HepG2 (cell line): ENCODE data around the gene SPATA33. TPM values are rescaled to one million over a fixed set of nuclear protein-coding genes. Genes with fewer than 3 reads are reported as not detected.
A peak's percentile ranks its signal among the peaks of the same experiment; 100 is the strongest.

Experiments used
- HDAC6 ChIP-seq: fragments of 200-600 bp; sonication (generic); IDR thresholded peaks from 2 replicates; pipeline ENCODE4 v1.7.0; 2017; ENCODE audit warnings: mild to moderate bottlenecking, antibody characterized with exemption, low read length, low read depth
- HMG20A ChIP-seq: IDR thresholded peaks from 2 replicates; pipeline ENCODE4 v1.6.1; 2016; ENCODE audit warnings: borderline replicate concordance
- KAT7 ChIP-seq: IDR thresholded peaks from 2 replicates; pipeline ENCODE4 v1.6.1; 2018; ENCODE audit warnings: borderline replicate concordance, missing compliant biosample characterization
- MXD4 ChIP-seq: IDR thresholded peaks from 2 replicates; pipeline ENCODE4 v1.6.1; 2016; ENCODE audit warnings: mild to moderate bottlenecking, missing biosample characterization, missing genetic modification reagents
- SUZ12 ChIP-seq: fragments of 150-350 bp; IDR thresholded peaks from 2 replicates; pipeline ENCODE4 v1.6.1; 2014; ENCODE audit warnings: low read depth, low read length
- TSC22D2 ChIP-seq: sonication (generic); formaldehyde crosslinking; IDR thresholded peaks from 2 replicates; pipeline ENCODE4 v1.5.1; 2020; ENCODE audit warnings: missing genetic modification reagents, mild to moderate bottlenecking, borderline replicate concordance
- ZBTB3 ChIP-seq: sonication (generic); formaldehyde crosslinking; IDR thresholded peaks from 2 replicates; pipeline ENCODE4 v1.4.0; 2020; ENCODE audit warnings: low read depth, mild to moderate bottlenecking, moderate library complexity, missing genetic modification reagents, borderline replicate concordance
- ZFP36L1 ChIP-seq: sonication (generic); formaldehyde crosslinking; IDR thresholded peaks from 2 replicates; pipeline ENCODE4 v1.8.0; 2022; ENCODE audit warnings: mild to moderate bottlenecking, missing genetic modification reagents, moderate library complexity
- ZNF44 ChIP-seq: sonication (generic); formaldehyde crosslinking; IDR thresholded peaks from 2 replicates; pipeline ENCODE4 v1.5.1; 2020; ENCODE audit warnings: mild to moderate bottlenecking, missing genetic modification reagents
- ZNF564 ChIP-seq: sonication (generic); formaldehyde crosslinking; IDR thresholded peaks from 2 replicates; pipeline ENCODE4 v1.8.1; 2023; ENCODE audit warnings: mild to moderate bottlenecking, missing genetic modification reagents
- ZNF605 ChIP-seq: sonication (generic); formaldehyde crosslinking; IDR thresholded peaks from 2 replicates; pipeline ENCODE4 v1.8.0; 2022; ENCODE audit warnings: mild to moderate bottlenecking, missing genetic modification reagents
- ZNF75D ChIP-seq: sonication (generic); formaldehyde crosslinking; IDR thresholded peaks from 2 replicates; pipeline ENCODE4 v1.8.1; 2023; ENCODE audit warnings: missing genetic modification reagents, mild to moderate bottlenecking, borderline replicate concordance
- polyA plus RNA-seq, 8 experiments: library from polyadenylated mRNA; depleted of rRNA in 3 of 8; stranded (reverse) in 7 of 8; unstranded in 1 of 8; fragments of >200 nt; fragmentation: Illumina TruSeq in 4 of 8; extraction: Trizol in 4 of 8; gene quantifications; 2 replicates each; pipeline versions ENCODE4 v1.2.1 to v1.2.3, GENCODE V29; 2011 to 2016; ENCODE audit warnings: low read depth in 4 of 8, missing spikeins in 1 of 8, mixed read lengths in 1 of 8; ENCODE audit not compliant: insufficient read depth in 1 of 8
- total RNA-seq, 5 experiments: library from RNA; depleted of rRNA; stranded (reverse); fragments of >200 nt; fragmentation: Illumina TruSeq; extraction: Trizol; gene quantifications; 2 replicates each; pipeline ENCODE4 v1.2.3, GENCODE V29; 2016; ENCODE audit warnings: low read depth in 1 of 5
- TF ChIP-seq, protein P1 (sequence below): sonication (generic); formaldehyde crosslinking; IDR thresholded peaks from 2 replicates; pipeline ENCODE4 v1.5.0; 2020; ENCODE audit warnings: missing genetic modification reagents, mild to moderate bottlenecking, borderline replicate concordance
- TF ChIP-seq, protein P2 (sequence below): sonication (generic); formaldehyde crosslinking; IDR thresholded peaks from 2 replicates; pipeline ENCODE4 v1.8.1; 2023; ENCODE audit warnings: missing genetic modification reagents, mild to moderate bottlenecking, borderline replicate concordance
- TF ChIP-seq, protein P3 (sequence below): sonication (generic); formaldehyde crosslinking; IDR thresholded peaks from 2 replicates; pipeline ENCODE4 v1.5.0; 2020; ENCODE audit warnings: missing genetic modification reagents
- TF ChIP-seq, protein P4 (sequence below): sonication (generic); formaldehyde crosslinking; IDR thresholded peaks from 2 replicates; pipeline ENCODE4 v1.5.0; 2020; ENCODE audit warnings: mild to moderate bottlenecking, missing genetic modification reagents, borderline replicate concordance
- TF ChIP-seq, protein P5 (sequence below): sonication (generic); formaldehyde crosslinking; IDR thresholded peaks from 2 replicates; pipeline ENCODE4 v1.4.0; 2020; ENCODE audit warnings: missing genetic modification reagents, borderline replicate concordance

SPATA33 gene
- total and polyA plus RNA-seq, 2 of the 13 experiments (the other 11 are each of a cell fraction or from before 2014, with no cell fraction given): 5.7 to 11.0 TPM

DNA sequence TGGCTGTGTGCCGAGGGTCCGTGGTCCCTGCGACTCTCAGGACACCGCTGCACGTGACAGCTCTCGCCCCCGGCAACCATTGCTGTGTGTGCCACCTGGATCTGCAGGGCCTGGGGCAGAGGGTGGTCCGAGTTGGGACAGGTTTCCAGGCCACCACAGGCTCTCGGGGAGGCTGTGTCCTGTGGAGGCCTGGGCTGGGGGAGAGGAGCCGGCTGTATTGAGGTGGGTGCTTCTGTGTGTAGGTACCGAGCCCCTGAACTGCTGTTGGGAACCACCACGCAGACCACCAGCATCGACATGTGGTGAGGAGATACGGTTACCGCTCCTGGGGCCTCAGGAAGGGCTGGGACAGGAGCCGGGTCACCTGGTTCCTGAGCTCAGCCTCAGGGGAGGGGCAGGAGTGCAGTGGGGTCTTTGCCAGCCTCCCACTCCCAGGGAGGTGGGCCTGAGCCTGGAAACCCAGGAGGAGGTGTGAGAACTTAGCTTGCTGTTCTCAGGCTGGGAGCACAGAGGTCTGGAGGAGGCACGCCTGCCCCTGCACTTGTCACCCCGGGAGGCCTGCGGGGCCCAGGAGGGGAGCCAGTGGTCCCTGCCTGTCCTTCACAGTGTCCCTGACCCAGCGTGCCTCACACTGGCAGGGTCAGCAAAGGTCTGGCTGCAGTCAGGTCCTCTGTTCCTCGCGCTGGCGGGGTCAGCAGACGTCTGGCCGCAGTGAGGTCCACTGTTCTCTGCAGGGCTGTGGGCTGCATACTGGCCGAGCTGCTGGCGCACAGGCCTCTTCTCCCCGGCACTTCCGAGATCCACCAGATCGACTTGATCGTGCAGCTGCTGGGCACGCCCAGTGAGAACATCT lies 36.5 kb downstream of the SPATA33 start (continued):
- TF ChIP-seq, protein P1, sequence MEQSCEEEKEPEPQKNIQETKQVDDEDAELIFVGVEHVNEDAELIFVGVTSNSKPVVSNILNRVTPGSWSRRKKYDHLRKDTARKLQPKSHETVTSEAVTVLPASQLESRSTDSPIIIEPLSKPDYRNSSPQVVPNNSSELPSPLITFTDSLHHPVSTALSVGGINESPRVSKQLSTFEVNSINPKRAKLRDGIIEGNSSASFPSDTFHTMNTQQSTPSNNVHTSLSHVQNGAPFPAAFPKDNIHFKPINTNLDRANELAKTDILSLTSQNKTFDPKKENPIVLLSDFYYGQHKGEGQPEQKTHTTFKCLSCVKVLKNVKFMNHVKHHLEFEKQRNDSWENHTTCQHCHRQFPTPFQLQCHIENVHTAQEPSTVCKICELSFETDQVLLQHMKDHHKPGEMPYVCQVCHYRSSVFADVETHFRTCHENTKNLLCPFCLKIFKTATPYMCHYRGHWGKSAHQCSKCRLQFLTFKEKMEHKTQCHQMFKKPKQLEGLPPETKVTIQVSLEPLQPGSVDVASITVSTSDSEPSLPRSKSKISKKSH (CRISPR knock-in tag): no peak
- TF ChIP-seq, protein P2, sequence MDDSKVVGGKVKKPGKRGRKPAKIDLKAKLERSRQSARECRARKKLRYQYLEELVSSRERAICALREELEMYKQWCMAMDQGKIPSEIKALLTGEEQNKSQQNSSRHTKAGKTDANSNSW (CRISPR knock-in tag): no peak
- TF ChIP-seq HMG20A: peak; percentile 51; the same call in 1 of the 2 replicates
- TF ChIP-seq KAT7: no peak; the same call in 1 of the 2 replicates
- TF ChIP-seq ZNF564 (CRISPR knock-in tag): no peak; the same call in 1 of the 2 replicates
- TF ChIP-seq ZBTB3 (CRISPR knock-in tag): peak; percentile 52; the same call in 1 of the 2 replicates
- no peak for TF ChIP-seq SUZ12
- no peak for TF ChIP-seq TSC22D2 (CRISPR knock-in tag)
- no peak for TF ChIP-seq ZNF605 (CRISPR knock-in tag)
- no peak for TF ChIP-seq ZFP36L1
- TF ChIP-seq MXD4 (CRISPR knock-in tag): 0 out of 2 replicates have a peak, but pooled peaks have one; percentile 38
- TF ChIP-seq ZNF44 (CRISPR knock-in tag): no peak
- no peak for TF ChIP-seq HDAC6
- TF ChIP-seq, protein P3, sequence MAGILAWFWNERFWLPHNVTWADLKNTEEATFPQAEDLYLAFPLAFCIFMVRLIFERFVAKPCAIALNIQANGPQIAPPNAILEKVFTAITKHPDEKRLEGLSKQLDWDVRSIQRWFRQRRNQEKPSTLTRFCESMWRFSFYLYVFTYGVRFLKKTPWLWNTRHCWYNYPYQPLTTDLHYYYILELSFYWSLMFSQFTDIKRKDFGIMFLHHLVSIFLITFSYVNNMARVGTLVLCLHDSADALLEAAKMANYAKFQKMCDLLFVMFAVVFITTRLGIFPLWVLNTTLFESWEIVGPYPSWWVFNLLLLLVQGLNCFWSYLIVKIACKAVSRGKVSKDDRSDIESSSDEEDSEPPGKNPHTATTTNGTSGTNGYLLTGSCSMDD (CRISPR knock-in tag): no peak
- TF ChIP-seq ZNF75D (CRISPR knock-in tag): no peak
- TF ChIP-seq, protein P4, sequence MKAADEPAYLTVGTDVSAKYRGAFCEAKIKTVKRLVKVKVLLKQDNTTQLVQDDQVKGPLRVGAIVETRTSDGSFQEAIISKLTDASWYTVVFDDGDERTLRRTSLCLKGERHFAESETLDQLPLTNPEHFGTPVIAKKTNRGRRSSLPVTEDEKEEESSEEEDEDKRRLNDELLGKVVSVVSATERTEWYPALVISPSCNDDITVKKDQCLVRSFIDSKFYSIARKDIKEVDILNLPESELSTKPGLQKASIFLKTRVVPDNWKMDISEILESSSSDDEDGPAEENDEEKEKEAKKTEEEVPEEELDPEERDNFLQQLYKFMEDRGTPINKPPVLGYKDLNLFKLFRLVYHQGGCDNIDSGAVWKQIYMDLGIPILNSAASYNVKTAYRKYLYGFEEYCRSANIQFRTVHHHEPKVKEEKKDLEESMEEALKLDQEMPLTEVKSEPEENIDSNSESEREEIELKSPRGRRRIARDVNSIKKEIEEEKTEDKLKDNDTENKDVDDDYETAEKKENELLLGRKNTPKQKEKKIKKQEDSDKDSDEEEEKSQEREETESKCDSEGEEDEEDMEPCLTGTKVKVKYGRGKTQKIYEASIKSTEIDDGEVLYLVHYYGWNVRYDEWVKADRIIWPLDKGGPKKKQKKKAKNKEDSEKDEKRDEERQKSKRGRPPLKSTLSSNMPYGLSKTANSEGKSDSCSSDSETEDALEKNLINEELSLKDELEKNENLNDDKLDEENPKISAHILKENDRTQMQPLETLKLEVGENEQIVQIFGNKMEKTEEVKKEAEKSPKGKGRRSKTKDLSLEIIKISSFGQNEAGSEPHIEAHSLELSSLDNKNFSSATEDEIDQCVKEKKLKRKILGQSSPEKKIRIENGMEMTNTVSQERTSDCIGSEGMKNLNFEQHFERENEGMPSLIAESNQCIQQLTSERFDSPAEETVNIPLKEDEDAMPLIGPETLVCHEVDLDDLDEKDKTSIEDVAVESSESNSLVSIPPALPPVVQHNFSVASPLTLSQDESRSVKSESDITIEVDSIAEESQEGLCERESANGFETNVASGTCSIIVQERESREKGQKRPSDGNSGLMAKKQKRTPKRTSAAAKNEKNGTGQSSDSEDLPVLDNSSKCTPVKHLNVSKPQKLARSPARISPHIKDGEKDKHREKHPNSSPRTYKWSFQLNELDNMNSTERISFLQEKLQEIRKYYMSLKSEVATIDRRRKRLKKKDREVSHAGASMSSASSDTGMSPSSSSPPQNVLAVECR (CRISPR knock-in tag): peak; percentile 74
- TF ChIP-seq, protein P5, sequence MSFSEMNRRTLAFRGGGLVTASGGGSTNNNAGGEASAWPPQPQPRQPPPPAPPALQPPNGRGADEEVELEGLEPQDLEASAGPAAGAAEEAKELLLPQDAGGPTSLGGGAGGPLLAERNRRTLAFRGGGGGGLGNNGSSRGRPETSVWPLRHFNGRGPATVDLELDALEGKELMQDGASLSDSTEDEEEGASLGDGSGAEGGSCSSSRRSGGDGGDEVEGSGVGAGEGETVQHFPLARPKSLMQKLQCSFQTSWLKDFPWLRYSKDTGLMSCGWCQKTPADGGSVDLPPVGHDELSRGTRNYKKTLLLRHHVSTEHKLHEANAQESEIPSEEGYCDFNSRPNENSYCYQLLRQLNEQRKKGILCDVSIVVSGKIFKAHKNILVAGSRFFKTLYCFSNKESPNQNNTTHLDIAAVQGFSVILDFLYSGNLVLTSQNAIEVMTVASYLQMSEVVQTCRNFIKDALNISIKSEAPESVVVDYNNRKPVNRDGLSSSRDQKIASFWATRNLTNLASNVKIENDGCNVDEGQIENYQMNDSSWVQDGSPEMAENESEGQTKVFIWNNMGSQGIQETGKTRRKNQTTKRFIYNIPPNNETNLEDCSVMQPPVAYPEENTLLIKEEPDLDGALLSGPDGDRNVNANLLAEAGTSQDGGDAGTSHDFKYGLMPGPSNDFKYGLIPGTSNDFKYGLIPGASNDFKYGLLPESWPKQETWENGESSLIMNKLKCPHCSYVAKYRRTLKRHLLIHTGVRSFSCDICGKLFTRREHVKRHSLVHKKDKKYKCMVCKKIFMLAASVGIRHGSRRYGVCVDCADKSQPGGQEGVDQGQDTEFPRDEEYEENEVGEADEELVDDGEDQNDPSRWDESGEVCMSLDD (CRISPR knock-in tag): no peak
